Measurements from ENCODE around the gene CRYBA1.

The CRYBA1 gene

GRCh38 chr17:29279397-29280070, 32.9 kb downstream of the CRYBA1 start:
- no peak for DNase-seq (ENCODE audit: low read depth)

- no peak for DNase-seq (ENCODE audit: low read depth)
Measured at GRCh38 chr17:29283496-29283895, 36.8 kb downstream of the CRYBA1 start.

GRCh38 chr17:29283961-29284360, 37.3 kb downstream of the CRYBA1 start:
- no peak for DNase-seq (ENCODE audit: low read depth)

- no peak for DNase-seq (ENCODE audit: low read depth)
Measured at GRCh38 chr17:29289852-29290251, 43.2 kb downstream of the CRYBA1 start.

- DNase-seq (ENCODE audit: low read depth): no peak
Measured at GRCh38 chr17:29291163-29291752, 44.6 kb downstream of the CRYBA1 start.

- peak; percentile 42 for DNase-seq (ENCODE audit: low read depth)
Measured at GRCh38 chr17:29292071-29292991, 45.7 kb downstream of the CRYBA1 start.

- peak; percentile 43 for DNase-seq (ENCODE audit: low read depth)
Measured at GRCh38 chr17:29292992-29293889, 46.6 kb downstream of the CRYBA1 start.

GRCh38 chr17:29293890-29294579, 47.4 kb downstream of the CRYBA1 start, which contains the start of gene NUFIP2:
NUFIP2 (minus strand) TSS chr17:29294148; CDS start chr17:29294059, 89 bp downstream.
- DNase-seq (ENCODE audit: low read depth): peak; percentile 97

GRCh38 chr17:29294580-29294900, 47.9 kb downstream of the CRYBA1 start:
- DNase-seq (ENCODE audit: low read depth): no peak

GRCh38 chr17:29295420-29295819, 48.8 kb downstream of the CRYBA1 start:
- DNase-seq (ENCODE audit: low read depth): no peak

GRCh38 chr17:29299031-29299430, 52.4 kb downstream of the CRYBA1 start:
- DNase-seq (ENCODE audit: low read depth): no peak

GRCh38 chr17:29303386-29303785, 56.7 kb downstream of the CRYBA1 start:
- DNase-seq (ENCODE audit: low read depth): no peak
